GM23248 (cell line): ENCODE data around the gene ENTPD3. TPM values are rescaled to one million over a fixed set of nuclear protein-coding genes. Genes with fewer than 3 reads are reported as not detected.

Source experiments
- DNase-seq: peaks from one replicate; pipeline ENCODE4 v3.0.0-alpha.2; 2015
- H2AFZ ChIP-seq: fragments of 200-600 bp; sonication (generic); 2 replicates; pipeline ENCODE4 v1.6.1; 2016; ENCODE audit warnings: antibody characterized with exemption
- H3F3A ChIP-seq: fragments of 200-600 bp; sonication (generic); 2 replicates; pipeline ENCODE4 v1.6.1; 2016; ENCODE audit warnings: mild to moderate bottlenecking, antibody characterized with exemption, mixed run types; ENCODE audit not compliant: insufficient read depth
- H3K27ac ChIP-seq: fragments of 200-600 bp; sonication (generic); 2 replicates; pipeline ENCODE4 v1.5.1; 2016; ENCODE audit warnings: mild to moderate bottlenecking
- H3K27me3 ChIP-seq: fragments of 200-600 bp; sonication (generic); replicated peaks from 2 replicates; pipeline ENCODE4 v1.6.1; 2016; ENCODE audit warnings: mild to moderate bottlenecking; ENCODE audit not compliant: insufficient read depth
- H3K36me3 ChIP-seq: fragments of 200-600 bp; sonication (generic); 2 replicates; pipeline ENCODE4 v1.6.1; 2016; ENCODE audit warnings: low read depth, mild to moderate bottlenecking
- H3K4me1 ChIP-seq: fragments of 200-600 bp; sonication (generic); 2 replicates; pipeline ENCODE4 v1.6.1; 2016; ENCODE audit warnings: mild to moderate bottlenecking; ENCODE audit not compliant: insufficient read depth
- H3K4me2 ChIP-seq: fragments of 200-600 bp; sonication (generic); one replicate; pipeline ENCODE4 v1.6.1; 2016; ENCODE audit warnings: mild to moderate bottlenecking; ENCODE audit not compliant: unreplicated experiment
- H3K4me3 ChIP-seq: fragments of 200-600 bp; sonication (generic); 2 replicates; pipeline ENCODE4 v1.5.1; 2016; ENCODE audit warnings: mild to moderate bottlenecking
- H3K79me2 ChIP-seq: fragments of 200-600 bp; sonication (generic); 2 replicates; pipeline ENCODE4 v1.6.1; 2016; ENCODE audit warnings: mild to moderate bottlenecking; ENCODE audit not compliant: insufficient read depth
- H3K9ac ChIP-seq: fragments of 200-600 bp; sonication (generic); 2 replicates; pipeline ENCODE4 v1.6.1; 2016; ENCODE audit warnings: mild to moderate bottlenecking
- H3K9me2 ChIP-seq: fragments of 200-600 bp; sonication (generic); 2 replicates; pipeline ENCODE4 v1.6.1; 2016; ENCODE audit warnings: mixed run types, mild to moderate bottlenecking, moderate library complexity; ENCODE audit not compliant: insufficient read depth
- H3K9me3 ChIP-seq: fragments of 200-600 bp; sonication (generic); one replicate; pipeline ENCODE4 v1.6.1; 2017; ENCODE audit warnings: low read depth
- H4K20me1 ChIP-seq: fragments of 200-600 bp; sonication (generic); 2 replicates; pipeline ENCODE4 v1.6.0; 2016; ENCODE audit not compliant: insufficient read depth
- EZH2 ChIP-seq: fragments of 200-600 bp; sonication (generic); IDR thresholded peaks from 2 replicates; pipeline ENCODE4 v1.6.1; 2018; ENCODE audit warnings: antibody characterized with exemption, mild to moderate bottlenecking; ENCODE audit not compliant: insufficient read depth, poor library complexity, severe bottlenecking
- EZH2phosphoT487 ChIP-seq: fragments of 200-600 bp; sonication (generic); IDR thresholded peaks from 2 replicates; pipeline ENCODE4 v1.6.1; 2018; ENCODE audit warnings: antibody characterized with exemption, moderate library complexity, mild to moderate bottlenecking, low read depth; ENCODE audit not compliant: insufficient read depth
- WGBS, 2 experiments: methylation state at CpG; one replicate each; pipeline ENCODE4 v1.1.6; 2015 to 2017; ENCODE audit warnings: low lambda C conversion rate in 2 of 2, low coverage in 1 of 2; ENCODE audit errors: missing lambda C conversion rate in 2 of 2; 5-methylcytosine and 5-hydroxymethylcytosine counted together
- in situ Hi-C: fragments of 300-500 bp; cut with MboI; formaldehyde crosslinking; loops from 2 replicates; pipeline ENCODE4 v1.15.0; 2020
- polyA plus RNA-seq: library from polyadenylated mRNA; unstranded; fragments of >200 nt; fragmentation: Nextera tagmentation; extraction: Ambion mirVana; gene quantifications from 2 replicates; pipeline ENCODE4 v1.2.1, GENCODE V29; 2016
- total RNA-seq: library from RNA; depleted of rRNA; stranded (reverse); fragments of >200 nt; shearing (Covaris generic); gene quantifications from 2 replicates; pipeline ENCODE4 v1.2.3, GENCODE V29; 2014

Gene ENTPD3
- total and polyA plus RNA-seq, 2 experiments from 2014 or later = not detected

- no peaks in the 10 kb centered on the region for H3K9me3 ChIP-seq
- no peaks in the 10 kb centered on the region for H3K9me2 ChIP-seq
- no peaks in the 10 kb centered on the region for H3K4me1 ChIP-seq
- H3K27ac ChIP-seq = no peak overlapping the region
- no peaks in the 10 kb centered on the region for H3F3A ChIP-seq
- H2AFZ ChIP-seq = no peak overlapping the region
- H3K9ac ChIP-seq = no peak overlapping the region
- no peak overlapping the region for H3K4me2 ChIP-seq
- no peaks in the 10 kb centered on the region for H3K79me2 ChIP-seq
- no peaks in the 10 kb centered on the region for H3K36me3 ChIP-seq
- H3K27me3 ChIP-seq = no peaks in the 10 kb centered on the region
- no peaks in the 10 kb centered on the region for H4K20me1 ChIP-seq
- in situ Hi-C loops = no loop called here
- DNase-seq = no peak
- no peak overlapping the region for H3K4me3 ChIP-seq
- WGBS, 2 experiments = 38 to 43% methylated on average over 4 of the region's 4 CpGs
- TF ChIP-seq EZH2phosphoT487 (no peak), EZH2 (no peak)
Observed at GRCh38 chr3:40445880-40446279, 58.9 kb downstream of the ENTPD3 start.

- 51% methylated on average over 2 of the region's 2 CpGs for WGBS, 2 experiments
- in situ Hi-C loops = no loop called here
- Histone ChIP-seq H3K9me3 (no peaks in the 10 kb centered on the region), H3K36me3 (no peaks in the 10 kb centered on the region), H4K20me1 (no peaks in the 10 kb centered on the region), H3K4me2 (no peak overlapping the region), H2AFZ (no peak overlapping the region), H3K27me3 (no peaks in the 10 kb centered on the region), H3K9me2 (no peaks in the 10 kb centered on the region), H3K4me1 (peaks cover 4% of the 10 kb centered on the region; the same call in 1 of the 2 replicates), H3K79me2 (no peaks in the 10 kb centered on the region), H3K4me3 (no peak overlapping the region), H3K27ac (no peak overlapping the region), H3K9ac (no peak overlapping the region), H3F3A (peaks cover 15% of the 10 kb centered on the region; the same call in 1 of the 2 replicates)
- TF ChIP-seq EZH2phosphoT487 (no peak), EZH2 (no peak)
- no peak for DNase-seq
Observed at GRCh38 chr3:40450438-40450837, 63.5 kb downstream of the ENTPD3 start.

- Histone ChIP-seq H3K27ac (no peak overlapping the region), H3K27me3 (no peaks in the 10 kb centered on the region), H2AFZ (peak overlapping the region; percentile 93; the same call in 1 of the 2 replicates), H4K20me1 (no peaks in the 10 kb centered on the region), H3F3A (peaks cover 15% of the 10 kb centered on the region; the same call in 1 of the 2 replicates), H3K36me3 (no peaks in the 10 kb centered on the region), H3K4me3 (no peak overlapping the region), H3K9me3 (no peaks in the 10 kb centered on the region), H3K9me2 (no peaks in the 10 kb centered on the region), H3K4me2 (no peak overlapping the region), H3K4me1 (peaks cover 4% of the 10 kb centered on the region; the same call in 1 of the 2 replicates), H3K9ac (no peak overlapping the region), H3K79me2 (peaks cover 7% of the 10 kb centered on the region)
- in situ Hi-C loops = no loop called here
- TF ChIP-seq EZH2 (no peak), EZH2phosphoT487 (no peak)
- DNase-seq = no peak
Observed at GRCh38 chr3:40451551-40451950, 64.6 kb downstream of the ENTPD3 start.

GRCh38 chr3:40452057-40452456 lies 65.1 kb downstream of the ENTPD3 start:
- Histone ChIP-seq H4K20me1 (no peaks in the 10 kb centered on the region), H3K27ac (no peak overlapping the region), H3K4me3 (peak overlapping the region; percentile 82), H3K79me2 (peaks cover 10% of the 10 kb centered on the region), H2AFZ (peak overlapping the region; percentile 93), H3K4me2 (peak overlapping the region; percentile 78), H3K9me3 (no peaks in the 10 kb centered on the region), H3F3A (peaks cover 15% of the 10 kb centered on the region; the same call in 1 of the 2 replicates), H3K27me3 (no peaks in the 10 kb centered on the region), H3K9ac (peak overlapping the region; percentile 87), H3K36me3 (no peaks in the 10 kb centered on the region), H3K9me2 (no peaks in the 10 kb centered on the region), H3K4me1 (peaks cover 4% of the 10 kb centered on the region; the same call in 1 of the 2 replicates)
- 97 to 100% methylated on average over 1 of the region's 1 CpG for WGBS, 2 experiments
- no peak for DNase-seq
- no peak for TF ChIP-seq EZH2phosphoT487
- TF ChIP-seq EZH2 = no peak
- in situ Hi-C loops = no loop called here

- no peaks in the 10 kb centered on the region for H3K36me3 ChIP-seq
- WGBS, 2 experiments = 0 to 19% methylated on average over 3 to 4 of the region's 7 CpGs
- H3K27ac ChIP-seq = peak overlapping the region; percentile 71
- no peaks in the 10 kb centered on the region for H3K9me3 ChIP-seq
- no peak for TF ChIP-seq EZH2
- TF ChIP-seq EZH2phosphoT487 = no peak
- H2AFZ ChIP-seq = peak overlapping the region; percentile 93
- H3K27me3 ChIP-seq = no peaks in the 10 kb centered on the region
- no peaks in the 10 kb centered on the region for H4K20me1 ChIP-seq
- H3K4me3 ChIP-seq = peak overlapping the region; percentile 82
- H3K4me2 ChIP-seq = peak overlapping the region; percentile 78
- H3F3A ChIP-seq = peaks cover 15% of the 10 kb centered on the region; the same call in 1 of the 2 replicates
- in situ Hi-C loops = no loop called here
- no peak for DNase-seq
- peaks cover 14% of the 10 kb centered on the region for H3K79me2 ChIP-seq
- no peaks in the 10 kb centered on the region for H3K9me2 ChIP-seq
- peak overlapping the region; percentile 87 for H3K9ac ChIP-seq
- H3K4me1 ChIP-seq = peaks cover 4% of the 10 kb centered on the region; the same call in 1 of the 2 replicates
Observed at GRCh38 chr3:40452562-40452875, 65.5 kb downstream of the ENTPD3 start.
